ENCODE measurements around the gene NPIPB2.

DNA sequence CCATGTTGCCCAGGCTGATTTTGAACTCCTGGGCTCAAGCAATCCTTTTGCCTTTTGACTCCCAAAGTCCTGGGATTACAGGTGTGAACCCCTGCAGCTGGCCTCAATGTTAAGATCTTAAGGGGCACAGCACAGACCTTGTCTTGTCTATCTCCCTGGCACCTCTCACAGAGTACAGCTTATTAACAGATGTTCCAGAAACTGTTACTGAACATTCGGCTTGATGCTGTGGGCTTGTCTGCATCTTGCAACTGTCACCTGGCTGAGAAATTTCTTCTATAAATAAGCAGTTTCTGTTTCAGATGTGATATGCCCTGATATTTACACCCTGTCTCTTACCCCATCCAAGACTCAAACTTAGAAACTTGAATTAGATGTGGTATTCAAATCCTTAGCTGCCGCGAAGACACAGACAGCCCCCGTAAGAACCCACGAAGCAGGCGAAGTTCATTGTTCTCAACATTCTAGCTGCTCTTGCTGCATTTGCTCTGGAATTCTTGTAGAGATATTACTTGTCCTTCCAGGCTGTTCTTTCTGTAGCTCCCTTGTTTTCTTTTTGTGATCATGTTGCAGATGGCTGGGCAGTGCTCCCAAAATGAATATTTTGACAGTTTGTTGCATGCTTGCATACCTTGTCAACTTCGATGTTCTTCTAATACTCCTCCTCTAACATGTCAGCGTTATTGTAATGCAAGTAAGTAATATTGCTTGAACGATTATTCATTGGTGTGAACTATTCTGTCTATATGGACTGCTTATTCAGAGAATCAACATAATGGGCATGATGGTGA is 23.1 kb upstream of the NPIPB2 start, which contains the start of gene TNFRSF17:
- TF ChIP-seq, protein P1, sequence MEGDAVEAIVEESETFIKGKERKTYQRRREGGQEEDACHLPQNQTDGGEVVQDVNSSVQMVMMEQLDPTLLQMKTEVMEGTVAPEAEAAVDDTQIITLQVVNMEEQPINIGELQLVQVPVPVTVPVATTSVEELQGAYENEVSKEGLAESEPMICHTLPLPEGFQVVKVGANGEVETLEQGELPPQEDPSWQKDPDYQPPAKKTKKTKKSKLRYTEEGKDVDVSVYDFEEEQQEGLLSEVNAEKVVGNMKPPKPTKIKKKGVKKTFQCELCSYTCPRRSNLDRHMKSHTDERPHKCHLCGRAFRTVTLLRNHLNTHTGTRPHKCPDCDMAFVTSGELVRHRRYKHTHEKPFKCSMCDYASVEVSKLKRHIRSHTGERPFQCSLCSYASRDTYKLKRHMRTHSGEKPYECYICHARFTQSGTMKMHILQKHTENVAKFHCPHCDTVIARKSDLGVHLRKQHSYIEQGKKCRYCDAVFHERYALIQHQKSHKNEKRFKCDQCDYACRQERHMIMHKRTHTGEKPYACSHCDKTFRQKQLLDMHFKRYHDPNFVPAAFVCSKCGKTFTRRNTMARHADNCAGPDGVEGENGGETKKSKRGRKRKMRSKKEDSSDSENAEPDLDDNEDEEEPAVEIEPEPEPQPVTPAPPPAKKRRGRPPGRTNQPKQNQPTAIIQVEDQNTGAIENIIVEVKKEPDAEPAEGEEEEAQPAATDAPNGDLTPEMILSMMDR (IDR thresholded peaks at IDR 0.05), result no peak
- no peak for TF ChIP-seq POLR2A (IDR thresholded peaks at IDR 0.05)
